Measurements from ENCODE around the gene ERI3. TPM values are rescaled to one million over a fixed set of nuclear protein-coding genes. Genes with fewer than 3 reads are reported as not detected.

The ERI3 gene
- total and polyA plus RNA-seq, 9 of the 15 experiments (the other 6 are each of a cell fraction or from before 2014, with no cell fraction given): 47.8 to 93.4 (median 67.2) TPM

- TF ChIP-seq SIN3A (IDR thresholded peaks at IDR 0.05; ENCODE audit: borderline replicate concordance in 2 of 2, control insufficient read depth in 1 of 2, low read depth in 2 of 2, low read length in 2 of 2) (peak; percentile 49 to 73; a peak in 1 of 4 replicates), TRIM28 (IDR thresholded peaks at IDR 0.05) (peak; percentile 89), PHF21A (IDR thresholded peaks at IDR 0.05; ENCODE audit: borderline replicate concordance, low read depth) (peak; percentile 88; the same call in 1 of the 2 replicates), POLR2AphosphoS5 (IDR thresholded peaks at IDR 0.05; ENCODE audit: control insufficient read depth, insufficient read depth, low read depth, low read length) (peak; percentile 59; the same call in 1 of the 2 replicates), NR2C2 (CRISPR knock-in tag; IDR thresholded peaks at IDR 0.05) (peak; percentile 95), NR2C2 (tag; IDR thresholded peaks at IDR 0.05) (peak; percentile 99), POLR2A (conservative IDR thresholded peaks at IDR 0.05) (peak; percentile 77), ZNF79 (CRISPR knock-in tag; IDR thresholded peaks at IDR 0.05; ENCODE audit: low read depth) (no peak), SMAD3 (CRISPR knock-in tag; conservative IDR thresholded peaks at IDR 0.05) (0 out of 2 replicates have a peak, but pooled peaks have one; percentile 35), ZBTB49 (CRISPR knock-in tag; IDR thresholded peaks at IDR 0.05; ENCODE audit: borderline replicate concordance) (no peak), KDM2B (CRISPR knock-in tag; IDR thresholded peaks at IDR 0.05) (no peak), ATF6 (CRISPR knock-in tag; IDR thresholded peaks at IDR 0.05) (no peak; the same call in 1 of the 2 replicates), NFATC3 (IDR thresholded peaks at IDR 0.05) (peak; percentile 83; the same call in 1 of the 2 replicates), CGGBP1 (CRISPR knock-in tag; IDR thresholded peaks at IDR 0.05) (peak; percentile 95; the same call in 1 of the 2 replicates), NFE2 (IDR thresholded peaks at IDR 0.05; ENCODE audit: low read depth) (peak; percentile 32; the same call in 1 of the 2 replicates), ZZZ3 (IDR thresholded peaks at IDR 0.05) (0 out of 2 replicates have a peak, but pooled peaks have one; percentile 27), GTF2A2 (tag; IDR thresholded peaks at IDR 0.05) (0 out of 2 replicates have a peak, but pooled peaks have one; percentile 53), KLF1 (tag; IDR thresholded peaks at IDR 0.05) (0 out of 2 replicates have a peak, but pooled peaks have one; percentile 81), ZNF511 (CRISPR knock-in tag; IDR thresholded peaks at IDR 0.05) (peak; percentile 85), PHB2 (IDR thresholded peaks at IDR 0.05; ENCODE audit: low read depth) (no peak)
These were observed 141.6 kb downstream of the ERI3 start, which contains the start of gene DMAP1 (continued) for GRCh38 chr1:44213222-44214112.
